ENCODE results near the gene SAMD1. TPM values are rescaled to one million over a fixed set of nuclear protein-coding genes. Genes with fewer than 3 reads are reported as not detected.
A peak's percentile ranks its signal among the peaks of the same experiment; 100 is the strongest.

Gene SAMD1
- total and polyA plus RNA-seq, 2 experiments from 2014 or later: 32.2 to 69.0 TPM

DNA sequence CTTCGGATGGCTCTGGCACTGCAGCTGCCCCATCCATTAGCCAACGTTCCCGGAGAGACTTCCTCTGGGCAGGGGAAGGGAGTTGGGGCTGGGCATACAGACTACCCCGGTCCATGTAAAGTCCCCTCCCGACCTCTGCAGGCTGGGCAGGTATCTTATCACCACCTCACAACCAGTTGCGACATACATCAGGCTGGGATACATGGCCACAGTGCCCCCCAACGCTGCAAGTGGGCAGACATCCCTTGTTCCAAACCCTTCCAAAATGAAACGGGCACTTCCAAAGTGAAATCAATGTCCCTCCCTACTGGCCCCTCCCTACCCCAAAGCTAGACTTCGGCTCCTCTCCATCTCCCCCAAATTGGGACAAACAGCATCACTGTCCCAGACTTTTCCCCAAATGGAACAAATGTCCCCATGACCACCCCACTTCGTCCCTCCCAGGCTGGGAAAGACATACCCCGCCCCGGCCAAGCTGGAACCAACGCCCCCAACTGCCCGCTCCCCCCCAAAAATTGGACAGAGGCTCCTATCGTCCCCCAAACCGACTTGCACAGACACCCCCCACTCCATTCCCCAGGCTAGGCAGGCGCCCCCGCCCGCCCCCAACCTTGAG, 33.7 kb downstream of the SAMD1 start:
- Histone ChIP-seq H4K20me1 (replicated peaks; ENCODE audit: insufficient read depth) (no peaks in the 10 kb centered on the region; the same call in 1 of the 2 replicates), H3K4me2 (peak overlapping the region; percentile 83), H3K4me3 (peak overlapping the region; percentile 74), H3F3A (replicated peaks; ENCODE audit: low read depth) (no peaks in the 10 kb centered on the region; the same call in 1 of the 2 replicates), H2AFZ (peak overlapping the region; percentile 80; the same call in 1 of the 2 replicates), H3K4me1 (ENCODE audit: insufficient read depth) (peaks cover 8% of the 10 kb centered on the region; the same call in 1 of the 2 replicates), H3K27me3 (ENCODE audit: insufficient read depth) (peaks cover 25% of the 10 kb centered on the region), H3K79me2 (replicated peaks; ENCODE audit: insufficient read depth) (no peaks in the 10 kb centered on the region), H3K36me3 (ENCODE audit: insufficient read depth) (no peaks in the 10 kb centered on the region), H3K9me2 (ENCODE audit: insufficient read depth) (no peaks in the 10 kb centered on the region), H3K27ac (ENCODE audit: low read depth) (no peak overlapping the region)
- TF ChIP-seq NANOG (IDR thresholded peaks at IDR 0.05; ENCODE audit: borderline replicate concordance): no peak
- TF ChIP-seq, protein P1, sequence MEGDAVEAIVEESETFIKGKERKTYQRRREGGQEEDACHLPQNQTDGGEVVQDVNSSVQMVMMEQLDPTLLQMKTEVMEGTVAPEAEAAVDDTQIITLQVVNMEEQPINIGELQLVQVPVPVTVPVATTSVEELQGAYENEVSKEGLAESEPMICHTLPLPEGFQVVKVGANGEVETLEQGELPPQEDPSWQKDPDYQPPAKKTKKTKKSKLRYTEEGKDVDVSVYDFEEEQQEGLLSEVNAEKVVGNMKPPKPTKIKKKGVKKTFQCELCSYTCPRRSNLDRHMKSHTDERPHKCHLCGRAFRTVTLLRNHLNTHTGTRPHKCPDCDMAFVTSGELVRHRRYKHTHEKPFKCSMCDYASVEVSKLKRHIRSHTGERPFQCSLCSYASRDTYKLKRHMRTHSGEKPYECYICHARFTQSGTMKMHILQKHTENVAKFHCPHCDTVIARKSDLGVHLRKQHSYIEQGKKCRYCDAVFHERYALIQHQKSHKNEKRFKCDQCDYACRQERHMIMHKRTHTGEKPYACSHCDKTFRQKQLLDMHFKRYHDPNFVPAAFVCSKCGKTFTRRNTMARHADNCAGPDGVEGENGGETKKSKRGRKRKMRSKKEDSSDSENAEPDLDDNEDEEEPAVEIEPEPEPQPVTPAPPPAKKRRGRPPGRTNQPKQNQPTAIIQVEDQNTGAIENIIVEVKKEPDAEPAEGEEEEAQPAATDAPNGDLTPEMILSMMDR (conservative IDR thresholded peaks at IDR 0.05; ENCODE audit: low read depth in 2 of 2): peak; percentile 15 to 53; a peak in 2 of 4 replicates
- Mint-ChIP-seq H3K9me3 (no peaks in the 10 kb centered on the region; the same call in 2 of the 3 replicates), H3K4me3 (peak overlapping the region; percentile 78), H3K36me3 (ENCODE audit: low read depth) (peaks cover 16% of the 10 kb centered on the region), H3K27me3 (ENCODE audit: insufficient read depth, low read depth, poor library complexity) (peaks cover 34% of the 10 kb centered on the region), H3K27ac (no peak overlapping the region), H3K4me1 (peaks cover 14% of the 10 kb centered on the region)
- DNase-seq (ENCODE audit: low spot score): peak; percentile 43
- peak; percentile 45 for ATAC-seq

DNA sequence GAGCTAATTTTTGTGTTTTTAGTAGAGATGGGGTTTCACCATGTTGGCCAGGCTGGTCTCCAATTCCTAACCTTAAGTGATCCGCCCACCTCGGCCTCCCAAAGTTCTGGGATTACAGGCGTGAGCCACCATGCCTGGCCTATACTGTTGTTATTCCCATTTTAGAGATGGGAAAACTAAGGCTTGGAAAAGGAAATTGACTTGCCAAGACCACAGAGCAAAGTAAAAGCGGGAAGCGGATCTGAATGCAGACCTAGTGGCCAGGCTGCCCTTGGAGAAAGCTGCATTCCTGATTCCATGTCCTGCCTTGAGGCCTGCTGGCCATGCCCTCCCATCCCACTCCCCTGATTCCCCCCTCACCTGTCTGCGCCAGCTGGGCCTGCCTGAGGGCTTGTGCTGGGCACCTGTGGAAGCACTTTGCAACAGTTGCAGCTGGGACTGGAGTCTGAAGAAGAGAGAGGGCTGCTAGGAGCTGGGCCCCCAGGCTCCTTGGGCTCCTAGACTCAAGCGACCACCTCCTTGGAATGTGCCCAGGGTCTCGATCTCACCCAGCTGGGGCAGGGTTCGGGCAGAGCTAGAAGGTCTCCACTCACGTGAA, 34.4 kb downstream of the SAMD1 start:
- Histone ChIP-seq H3K9me2 (ENCODE audit: insufficient read depth) (no peaks in the 10 kb centered on the region), H3K4me2 (peak overlapping the region; percentile 83), H3F3A (replicated peaks; ENCODE audit: low read depth) (no peaks in the 10 kb centered on the region; the same call in 1 of the 2 replicates), H3K79me2 (replicated peaks; ENCODE audit: insufficient read depth) (no peaks in the 10 kb centered on the region), H3K36me3 (ENCODE audit: insufficient read depth) (no peaks in the 10 kb centered on the region), H3K4me3 (peak overlapping the region; percentile 74), H3K27me3 (ENCODE audit: insufficient read depth) (peaks cover 25% of the 10 kb centered on the region), H3K27ac (ENCODE audit: low read depth) (no peak overlapping the region), H2AFZ (no peak overlapping the region), H4K20me1 (replicated peaks; ENCODE audit: insufficient read depth) (no peaks in the 10 kb centered on the region; the same call in 1 of the 2 replicates), H3K4me1 (ENCODE audit: insufficient read depth) (peaks cover 7% of the 10 kb centered on the region; the same call in 1 of the 2 replicates)
- H3K4me1 Mint-ChIP-seq: peaks cover 10% of the 10 kb centered on the region
- H3K9me3 Mint-ChIP-seq: no peaks in the 10 kb centered on the region; the same call in 2 of the 3 replicates
- ATAC-seq (no peak), DNase-seq (ENCODE audit: low spot score) (no peak)
- H3K4me3 Mint-ChIP-seq: peak overlapping the region; percentile 78; the same call in 1 of the 3 replicates
- peaks cover 33% of the 10 kb centered on the region for H3K27me3 Mint-ChIP-seq (ENCODE audit: insufficient read depth, low read depth, poor library complexity)
- peaks cover 16% of the 10 kb centered on the region for H3K36me3 Mint-ChIP-seq (ENCODE audit: low read depth)
- H3K27ac Mint-ChIP-seq: no peak overlapping the region
- no peak for TF ChIP-seq STAT1 (IDR thresholded peaks at IDR 0.05; ENCODE audit: unreplicated experiment)
- TF ChIP-seq, protein P2, sequence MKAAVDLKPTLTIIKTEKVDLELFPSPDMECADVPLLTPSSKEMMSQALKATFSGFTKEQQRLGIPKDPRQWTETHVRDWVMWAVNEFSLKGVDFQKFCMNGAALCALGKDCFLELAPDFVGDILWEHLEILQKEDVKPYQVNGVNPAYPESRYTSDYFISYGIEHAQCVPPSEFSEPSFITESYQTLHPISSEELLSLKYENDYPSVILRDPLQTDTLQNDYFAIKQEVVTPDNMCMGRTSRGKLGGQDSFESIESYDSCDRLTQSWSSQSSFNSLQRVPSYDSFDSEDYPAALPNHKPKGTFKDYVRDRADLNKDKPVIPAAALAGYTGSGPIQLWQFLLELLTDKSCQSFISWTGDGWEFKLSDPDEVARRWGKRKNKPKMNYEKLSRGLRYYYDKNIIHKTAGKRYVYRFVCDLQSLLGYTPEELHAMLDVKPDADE (IDR thresholded peaks at IDR 0.05): no peak
- TF ChIP-seq EZH2 (IDR thresholded peaks at IDR 0.05; ENCODE audit: low read depth, unreplicated experiment): no peak
- no peak for TF ChIP-seq ZNF331 (CRISPR knock-in tag; IDR thresholded peaks at IDR 0.05; ENCODE audit: low read depth)
- no peak for TF ChIP-seq ZNF114 (CRISPR knock-in tag; IDR thresholded peaks at IDR 0.05)
- TF ChIP-seq CREB1 (CRISPR knock-in tag; IDR thresholded peaks at IDR 0.05; ENCODE audit: low read depth): no peak
- TF ChIP-seq, protein P1 (conservative IDR thresholded peaks at IDR 0.05; ENCODE audit: low read depth in 2 of 2): no peak
- TF ChIP-seq EZH2phosphoT487 (IDR thresholded peaks at IDR 0.05; ENCODE audit: unreplicated experiment): no peak
